Measurements from ENCODE around the gene CCDC112. TPM values are rescaled to one million over a fixed set of nuclear protein-coding genes. Genes with fewer than 3 reads are reported as not detected.

Gene CCDC112
- total and polyA plus RNA-seq, 2 donors from 2014 or later: 3.8 to 6.5 TPM

DNA sequence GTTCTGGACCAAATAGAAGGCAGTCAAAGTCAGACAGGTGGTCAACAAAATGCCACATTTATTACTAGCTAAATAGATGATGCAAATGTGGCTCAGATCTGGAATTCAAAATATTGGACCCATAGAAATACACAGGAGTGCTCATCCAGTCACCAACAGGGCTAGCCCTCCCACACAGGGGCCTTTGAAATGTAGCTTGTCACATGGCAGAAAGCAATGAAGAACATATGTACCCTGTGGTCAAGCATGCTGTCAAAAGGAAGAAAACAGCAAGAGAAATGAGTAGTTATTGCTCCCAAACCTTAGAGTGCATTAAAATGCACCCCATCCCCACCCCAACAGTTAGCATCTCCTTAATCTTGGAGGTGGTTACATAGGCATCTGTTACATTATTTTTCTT, 20.9 kb upstream of the CCDC112 start:
- no peaks in the 10 kb centered on the region for H3K4me1 ChIP-seq (ENCODE audit: control insufficient read depth in 2 of 3, insufficient read depth in 2 of 3, low read depth in 1 of 3, low read length in 3 of 3)
- no peak overlapping the region for H3K9ac ChIP-seq (ENCODE audit: low read length in 3 of 3)
- DNase-seq (no peak), FAIRE-seq (no peak)
- no peaks in the 10 kb centered on the region for H3K27me3 ChIP-seq (ENCODE audit: control insufficient read depth, insufficient read depth, low read length)
- intact Hi-C loops (cut with DNase I): no loop called here
- TF ChIP-seq, protein P1, sequence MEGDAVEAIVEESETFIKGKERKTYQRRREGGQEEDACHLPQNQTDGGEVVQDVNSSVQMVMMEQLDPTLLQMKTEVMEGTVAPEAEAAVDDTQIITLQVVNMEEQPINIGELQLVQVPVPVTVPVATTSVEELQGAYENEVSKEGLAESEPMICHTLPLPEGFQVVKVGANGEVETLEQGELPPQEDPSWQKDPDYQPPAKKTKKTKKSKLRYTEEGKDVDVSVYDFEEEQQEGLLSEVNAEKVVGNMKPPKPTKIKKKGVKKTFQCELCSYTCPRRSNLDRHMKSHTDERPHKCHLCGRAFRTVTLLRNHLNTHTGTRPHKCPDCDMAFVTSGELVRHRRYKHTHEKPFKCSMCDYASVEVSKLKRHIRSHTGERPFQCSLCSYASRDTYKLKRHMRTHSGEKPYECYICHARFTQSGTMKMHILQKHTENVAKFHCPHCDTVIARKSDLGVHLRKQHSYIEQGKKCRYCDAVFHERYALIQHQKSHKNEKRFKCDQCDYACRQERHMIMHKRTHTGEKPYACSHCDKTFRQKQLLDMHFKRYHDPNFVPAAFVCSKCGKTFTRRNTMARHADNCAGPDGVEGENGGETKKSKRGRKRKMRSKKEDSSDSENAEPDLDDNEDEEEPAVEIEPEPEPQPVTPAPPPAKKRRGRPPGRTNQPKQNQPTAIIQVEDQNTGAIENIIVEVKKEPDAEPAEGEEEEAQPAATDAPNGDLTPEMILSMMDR (IDR thresholded peaks at IDR 0.05; ENCODE audit: borderline replicate concordance, extremely low read depth, insufficient read depth): no peak
- no peaks in the 10 kb centered on the region for H3K9me3 ChIP-seq (ENCODE audit: control insufficient read depth in 2 of 3, insufficient read depth in 1 of 3, low read length in 3 of 3)
- H3K36me3 ChIP-seq (ENCODE audit: control insufficient read depth in 2 of 3, insufficient read depth in 3 of 3, low read length in 3 of 3): no peaks in the 10 kb centered on the region
- no peak overlapping the region for H3K27ac ChIP-seq (ENCODE audit: low read depth in 2 of 2, low read length in 2 of 2)
- H3K4me3 ChIP-seq (ENCODE audit: low read length in 3 of 3): no peak overlapping the region

DNA sequence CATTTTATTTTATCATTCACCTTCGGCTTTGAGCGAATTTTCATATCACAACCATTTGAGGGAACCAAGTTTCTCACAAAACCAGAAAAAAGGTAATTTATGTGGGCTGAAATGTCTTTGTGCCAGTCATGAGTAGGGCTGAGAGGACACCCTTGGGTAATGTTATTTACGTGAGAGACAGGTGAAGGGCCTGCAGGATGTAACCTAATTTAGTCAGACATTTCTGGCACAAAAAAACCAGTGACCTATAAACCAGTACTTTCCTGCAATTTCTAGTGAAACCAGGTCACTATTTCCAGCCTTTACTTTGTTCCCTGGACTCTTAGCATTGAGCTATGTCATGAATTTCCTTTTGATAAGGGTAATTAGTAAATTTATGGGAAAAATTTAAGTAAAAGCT, 17.2 kb upstream of the CCDC112 start:
- intact Hi-C loops (cut with DNase I): loop anchor here (5.0 kb wide), 1 partner anchor 269 kb away; no protein-coding TSS in a partner anchor
- H3K9ac ChIP-seq (ENCODE audit: low read length in 3 of 3): no peak overlapping the region
- H3K4me3 ChIP-seq (ENCODE audit: low read length in 3 of 3): no peak overlapping the region
- TF ChIP-seq, protein P1 (IDR thresholded peaks at IDR 0.05; ENCODE audit: borderline replicate concordance, extremely low read depth, insufficient read depth): no peak
- H3K4me1 ChIP-seq (ENCODE audit: control insufficient read depth in 2 of 3, insufficient read depth in 2 of 3, low read depth in 1 of 3, low read length in 3 of 3): no peaks in the 10 kb centered on the region
- no peak for DNase-seq
- H3K9me3 ChIP-seq (ENCODE audit: control insufficient read depth in 2 of 3, insufficient read depth in 1 of 3, low read length in 3 of 3): no peaks in the 10 kb centered on the region
- H3K27ac ChIP-seq (ENCODE audit: low read depth in 2 of 2, low read length in 2 of 2): no peak overlapping the region
- H3K36me3 ChIP-seq (ENCODE audit: control insufficient read depth in 2 of 3, insufficient read depth in 3 of 3, low read length in 3 of 3): no peaks in the 10 kb centered on the region
- H3K27me3 ChIP-seq (ENCODE audit: control insufficient read depth, insufficient read depth, low read length): no peaks in the 10 kb centered on the region
- no peak for FAIRE-seq

DNA sequence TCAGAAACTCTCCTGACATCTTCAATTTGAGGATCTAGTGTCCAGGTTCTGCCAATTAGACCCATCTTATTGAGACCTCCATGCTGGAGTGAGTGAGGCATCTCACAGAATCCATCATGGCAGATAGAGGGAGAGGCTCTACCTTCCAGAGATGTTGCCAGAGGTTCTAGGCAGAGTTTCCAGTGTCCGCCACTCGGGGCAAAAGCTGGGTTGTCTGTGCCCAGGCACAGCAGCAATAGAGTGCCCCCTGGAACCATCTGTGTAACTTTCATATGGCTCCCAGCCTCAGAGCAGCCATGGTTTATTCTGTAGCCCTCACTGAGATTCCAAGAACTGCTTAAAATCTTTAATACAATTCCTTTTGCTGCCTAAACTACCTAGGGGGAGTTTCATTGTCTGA, 16.6 kb upstream of the CCDC112 start:
- intact Hi-C loops (cut with DNase I): loop anchor here (5.0 kb wide), 1 partner anchor 269 kb away; no protein-coding TSS in a partner anchor
- Histone ChIP-seq H3K4me1 (ENCODE audit: control insufficient read depth in 2 of 3, insufficient read depth in 2 of 3, low read depth in 1 of 3, low read length in 3 of 3) (no peaks in the 10 kb centered on the region), H3K9ac (ENCODE audit: low read length in 3 of 3) (no peak overlapping the region), H3K4me3 (ENCODE audit: low read length in 3 of 3) (no peak overlapping the region), H3K27ac (ENCODE audit: low read depth in 2 of 2, low read length in 2 of 2) (no peak overlapping the region), H3K27me3 (ENCODE audit: control insufficient read depth, insufficient read depth, low read length) (no peaks in the 10 kb centered on the region), H3K36me3 (ENCODE audit: control insufficient read depth in 2 of 3, insufficient read depth in 3 of 3, low read length in 3 of 3) (no peaks in the 10 kb centered on the region), H3K9me3 (ENCODE audit: control insufficient read depth in 2 of 3, insufficient read depth in 1 of 3, low read length in 3 of 3) (no peaks in the 10 kb centered on the region)
- TF ChIP-seq, protein P1 (IDR thresholded peaks at IDR 0.05; ENCODE audit: borderline replicate concordance, extremely low read depth, insufficient read depth): no peak
- FAIRE-seq (no peak), DNase-seq (no peak)

All from kidney (tissue), 14 donors.